GM18867 (cell line): ENCODE data around the gene NDUFA8.

Experiments
- ATAC-seq: cut with Tn5 transposase; IDR thresholded peaks from one replicate; pipeline ENCODE4 v1.9.1; 2021; ENCODE audit warnings: mild to moderate bottlenecking, moderate library complexity; ENCODE audit not compliant: unreplicated experiment

The NDUFA8 gene

GRCh38 chr9:122186301-122186700 is 26.7 kb upstream of the NDUFA8 start:
- ATAC-seq, result no peak

- ATAC-seq, result no peak
These were observed 25.0 kb upstream of the NDUFA8 start for GRCh38 chr9:122184551-122184950.

GRCh38 chr9:122183501-122183900 is 23.9 kb upstream of the NDUFA8 start:
- ATAC-seq, result no peak

GRCh38 chr9:122180633-122181032 is 21.1 kb upstream of the NDUFA8 start:
- ATAC-seq, result no peak

GRCh38 chr9:122179690-122180074 is 20.1 kb upstream of the NDUFA8 start:
- ATAC-seq, result no peak

- no peak for ATAC-seq
These were observed 19.6 kb upstream of the NDUFA8 start for GRCh38 chr9:122179054-122179689.

- no peak for ATAC-seq
These were observed 17.3 kb upstream of the NDUFA8 start for GRCh38 chr9:122176916-122177315.

GRCh38 chr9:122173670-122174069 is 14.1 kb upstream of the NDUFA8 start:
- no peak for ATAC-seq

GRCh38 chr9:122172131-122172530 is 12.6 kb upstream of the NDUFA8 start:
- no peak for ATAC-seq

GRCh38 chr9:122168356-122168755 is 8.8 kb upstream of the NDUFA8 start:
- ATAC-seq, result no peak

- ATAC-seq, result no peak
These were observed 4.7 kb upstream of the NDUFA8 start for GRCh38 chr9:122164286-122164685.

- ATAC-seq, result no peak
These were observed 2.8 kb upstream of the NDUFA8 start for GRCh38 chr9:122162415-122162814.

- no peak for ATAC-seq
These were observed 307 bp upstream of the NDUFA8 start for GRCh38 chr9:122159925-122160246.

- peak; percentile 39 for ATAC-seq
These were observed 1.4 kb downstream of the NDUFA8 start for GRCh38 chr9:122158202-122158601.

- no peak for ATAC-seq
These were observed 3.8 kb downstream of the NDUFA8 start for GRCh38 chr9:122155796-122156195.

- ATAC-seq, result no peak
These were observed 8.2 kb downstream of the NDUFA8 start for GRCh38 chr9:122151267-122151828.

- ATAC-seq, result no peak
These were observed 14.1 kb downstream of the NDUFA8 start for GRCh38 chr9:122145592-122145863.

- ATAC-seq, result no peak
These were observed 14.6 kb downstream of the NDUFA8 start for GRCh38 chr9:122144836-122145591.

- ATAC-seq, result no peak
These were observed 15.6 kb downstream of the NDUFA8 start for GRCh38 chr9:122143876-122144405.

GRCh38 chr9:122143296-122143695 is 16.3 kb downstream of the NDUFA8 start:
- no peak for ATAC-seq

- no peak for ATAC-seq
These were observed 17.9 kb downstream of the NDUFA8 start for GRCh38 chr9:122141671-122142070.
